Raji (cell line): ENCODE measurements around the gene FGGY.

Experiments used
- POLR2A ChIP-seq: IDR thresholded peaks from 2 replicates; pipeline ENCODE4 v1.6.1; 2011; ENCODE audit warnings: low read depth, low read length, control low read depth; ENCODE audit not compliant: insufficient read depth

The FGGY gene

DNA sequence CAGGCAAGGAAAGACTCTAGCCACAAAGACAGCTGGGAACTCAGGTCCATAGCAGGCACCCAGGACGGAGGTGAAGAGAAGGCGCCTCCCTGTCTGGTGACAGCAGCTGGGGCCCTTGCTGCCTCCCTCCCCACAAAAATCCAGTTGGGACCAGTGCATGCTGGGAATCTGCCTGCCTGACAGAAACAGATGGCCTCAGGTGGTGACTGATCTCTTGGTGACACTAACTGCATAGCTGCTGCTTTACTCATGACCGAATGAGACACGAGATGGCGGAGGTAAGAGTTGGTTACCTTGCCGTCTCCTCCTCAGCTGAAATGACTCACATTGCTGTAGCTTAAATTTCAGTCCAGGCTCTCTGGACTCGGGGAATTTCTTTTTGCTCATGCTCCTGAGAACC, 130.3 kb downstream of the FGGY start:
- no peak for TF ChIP-seq POLR2A

DNA sequence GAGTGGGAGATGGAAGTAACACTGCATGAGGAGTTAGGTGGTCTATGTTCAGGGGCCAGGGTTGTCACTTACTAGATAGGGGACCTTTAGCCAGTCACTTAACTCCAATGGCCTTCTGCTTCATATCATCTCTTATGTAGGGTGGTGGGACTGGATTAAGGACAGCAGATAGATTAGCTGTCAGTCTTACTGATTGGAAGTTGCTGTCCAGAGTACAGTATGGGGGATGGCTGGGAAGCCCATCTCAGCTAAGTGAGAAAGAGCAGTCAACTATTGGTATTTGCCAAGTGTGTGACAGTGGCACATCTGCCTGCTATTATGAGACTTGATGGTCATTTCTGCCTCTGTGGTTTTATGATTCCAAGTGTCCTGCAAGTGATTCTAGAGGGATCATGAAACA, 130.9 kb downstream of the FGGY start:
- no peak for TF ChIP-seq POLR2A

DNA sequence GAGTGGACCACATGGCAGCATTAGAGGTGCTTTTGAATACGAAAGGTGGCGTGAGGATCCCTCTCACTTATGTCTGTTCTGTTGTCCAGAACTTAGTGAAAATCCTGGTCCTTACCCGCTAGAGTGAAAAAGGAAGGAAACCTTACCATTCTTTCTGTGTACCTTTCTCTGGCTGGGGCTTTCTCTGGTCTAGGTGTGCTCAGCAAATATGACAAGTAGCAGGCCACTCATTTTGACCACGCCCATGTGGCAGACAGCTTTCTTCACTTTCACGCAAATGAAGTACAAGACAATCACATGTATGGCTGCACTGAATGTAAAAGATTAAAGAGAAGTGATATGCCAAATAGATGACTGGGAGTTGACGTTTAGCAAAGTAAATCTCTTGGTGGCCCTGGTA, 131.9 kb downstream of the FGGY start:
- no peak for TF ChIP-seq POLR2A

DNA sequence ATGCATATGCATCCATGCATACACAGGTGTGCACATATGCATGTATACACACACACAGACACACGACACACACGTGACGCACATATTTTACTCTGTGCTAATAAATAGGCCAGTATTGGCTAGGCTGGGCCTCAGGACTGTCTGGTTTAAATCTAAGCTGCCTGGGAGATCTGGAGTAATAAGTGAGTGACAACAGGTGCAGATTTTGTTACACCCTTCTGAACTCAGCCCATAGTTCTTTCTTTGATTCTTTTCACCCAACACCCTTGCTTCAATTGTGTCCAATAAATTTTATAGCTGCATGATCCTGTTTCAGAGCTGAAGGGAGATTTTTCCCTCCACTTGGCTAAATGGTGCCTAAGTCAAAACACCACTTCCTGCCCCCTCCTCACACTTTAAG, 132.8 kb downstream of the FGGY start:
- no peak for TF ChIP-seq POLR2A

DNA sequence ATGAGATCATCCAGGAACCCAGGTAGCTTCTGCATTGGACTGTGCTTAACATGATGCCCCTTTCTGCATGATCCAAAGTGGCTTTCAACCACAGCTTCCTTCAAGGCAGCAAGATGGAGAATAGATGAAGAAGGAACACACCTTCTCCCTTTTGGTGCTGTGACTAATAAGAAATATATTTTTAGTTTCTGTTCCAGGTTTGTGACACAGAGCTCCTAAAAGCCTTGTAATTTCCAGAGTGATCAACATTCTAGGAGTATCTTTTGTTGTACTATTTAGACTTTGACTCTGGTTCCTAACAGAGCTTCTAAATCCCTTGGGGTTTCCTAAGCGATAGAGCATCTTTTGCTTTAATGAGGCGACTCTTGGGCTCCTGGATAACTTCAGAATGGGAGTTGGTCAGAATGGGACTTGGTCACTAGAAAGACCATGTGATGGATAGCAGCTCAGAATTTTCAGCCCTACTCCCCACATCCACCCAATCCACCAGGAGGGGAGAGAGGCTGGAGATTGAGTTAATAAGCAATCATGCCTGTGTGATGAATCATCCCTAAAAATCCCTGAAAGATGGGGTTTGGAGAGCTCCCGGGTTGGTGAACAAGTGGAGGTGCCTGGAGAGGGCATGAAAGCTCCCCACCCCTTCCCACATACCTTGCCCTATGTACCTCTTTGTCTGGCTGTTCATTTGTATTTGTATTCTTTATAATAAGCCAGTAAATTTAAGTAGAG, 134.8 kb downstream of the FGGY start:
- TF ChIP-seq POLR2A, result no peak

DNA sequence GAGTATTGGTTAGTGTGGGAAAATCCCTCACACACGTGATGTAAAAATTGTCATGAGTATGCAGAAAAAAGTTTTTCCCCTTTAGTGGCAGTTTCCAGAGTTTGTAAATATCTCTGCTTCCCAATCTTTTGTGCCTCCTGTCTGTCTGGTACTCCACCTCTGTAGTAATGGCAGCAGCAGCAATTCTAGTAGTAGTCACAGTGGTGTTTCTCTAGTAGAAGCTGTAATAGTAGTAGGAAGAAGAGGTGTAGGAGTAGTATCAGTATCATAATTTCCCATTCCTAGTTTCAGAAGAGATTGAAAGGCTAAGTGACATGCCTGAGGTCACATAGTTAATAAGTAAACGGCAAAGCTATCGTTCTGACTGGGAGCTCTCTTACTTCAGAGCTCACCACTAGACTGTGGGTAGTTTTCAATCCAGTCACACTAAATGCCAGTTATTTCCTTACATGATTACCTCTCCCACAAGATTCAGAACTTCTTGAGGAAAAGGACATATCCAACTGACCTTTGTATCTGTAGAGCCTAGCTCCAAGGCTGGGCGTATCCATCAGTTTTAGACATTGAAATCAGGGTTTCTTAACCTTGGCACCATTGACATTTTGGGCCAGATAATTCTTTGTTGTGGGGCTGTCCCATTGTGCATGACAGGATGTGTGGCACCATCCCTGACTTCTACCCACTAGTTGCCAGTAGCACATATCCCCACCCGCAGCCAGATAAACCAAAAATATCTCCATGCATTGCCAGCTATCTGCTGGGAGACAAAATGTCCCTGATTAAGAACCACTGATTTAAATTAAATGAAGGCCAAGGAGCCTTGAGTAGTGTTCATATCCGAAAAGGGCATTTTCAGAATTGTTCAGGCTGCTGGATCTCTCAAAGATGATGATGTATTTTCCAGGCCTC, 135.9 kb downstream of the FGGY start:
- TF ChIP-seq POLR2A, result no peak

DNA sequence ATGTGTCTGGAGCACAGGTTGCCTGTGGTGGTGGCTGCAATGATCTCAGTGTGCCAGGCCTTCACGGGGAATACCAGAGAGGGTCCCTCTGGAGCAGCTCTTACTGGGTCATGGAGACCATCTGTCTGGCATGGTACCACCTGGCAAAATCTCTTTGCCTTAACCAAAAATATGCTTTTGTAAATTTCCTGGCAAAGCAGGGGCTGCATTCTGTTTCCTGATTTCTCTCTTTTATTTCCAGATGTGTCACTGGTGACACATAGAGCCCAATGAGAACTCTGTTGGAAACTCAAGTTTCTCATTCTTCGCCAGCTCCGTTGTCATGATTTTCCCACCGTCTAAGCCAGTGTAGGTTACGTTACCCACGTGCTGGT, 136.5 kb downstream of the FGGY start:
- TF ChIP-seq POLR2A, result no peak

DNA sequence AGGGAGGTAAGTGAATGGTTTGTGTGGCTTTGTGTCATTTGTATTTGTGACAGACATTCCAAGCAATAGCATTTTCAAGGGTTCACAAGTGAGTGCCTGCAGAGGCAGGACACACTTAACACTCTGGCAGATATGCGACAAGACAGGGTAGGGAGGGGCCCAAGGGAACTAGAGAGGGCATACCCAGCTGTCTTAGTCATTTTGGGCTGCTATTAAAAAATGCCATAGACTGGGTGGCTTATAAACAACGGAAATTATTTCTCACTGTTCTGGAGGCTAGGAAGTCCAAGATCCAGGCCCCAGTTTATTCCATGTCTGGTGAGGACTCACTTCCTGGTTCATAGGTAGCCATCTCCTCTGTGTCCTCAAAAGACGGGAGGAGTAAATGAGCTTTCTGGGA, 137.4 kb downstream of the FGGY start:
- no peak for TF ChIP-seq POLR2A

DNA sequence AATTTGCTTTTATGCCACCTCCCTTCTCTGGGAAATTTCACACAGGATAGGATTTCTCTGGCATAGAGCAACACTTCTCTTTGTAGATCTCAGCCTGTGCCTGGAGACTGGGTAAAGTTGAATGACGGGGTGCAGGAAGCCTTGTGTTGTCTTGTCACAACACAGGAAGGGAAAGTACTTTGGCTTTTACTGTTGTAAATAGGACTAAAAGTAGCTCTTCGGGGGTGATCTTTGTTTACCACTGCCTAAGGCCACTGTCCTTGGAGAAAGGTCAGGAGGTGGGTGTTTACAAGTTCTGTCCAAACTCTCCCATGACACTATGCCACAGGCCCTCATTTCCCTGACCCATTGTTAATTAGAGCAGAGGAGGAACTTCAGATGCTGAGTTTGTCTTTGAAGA, 139.7 kb downstream of the FGGY start:
- TF ChIP-seq POLR2A, result no peak

DNA sequence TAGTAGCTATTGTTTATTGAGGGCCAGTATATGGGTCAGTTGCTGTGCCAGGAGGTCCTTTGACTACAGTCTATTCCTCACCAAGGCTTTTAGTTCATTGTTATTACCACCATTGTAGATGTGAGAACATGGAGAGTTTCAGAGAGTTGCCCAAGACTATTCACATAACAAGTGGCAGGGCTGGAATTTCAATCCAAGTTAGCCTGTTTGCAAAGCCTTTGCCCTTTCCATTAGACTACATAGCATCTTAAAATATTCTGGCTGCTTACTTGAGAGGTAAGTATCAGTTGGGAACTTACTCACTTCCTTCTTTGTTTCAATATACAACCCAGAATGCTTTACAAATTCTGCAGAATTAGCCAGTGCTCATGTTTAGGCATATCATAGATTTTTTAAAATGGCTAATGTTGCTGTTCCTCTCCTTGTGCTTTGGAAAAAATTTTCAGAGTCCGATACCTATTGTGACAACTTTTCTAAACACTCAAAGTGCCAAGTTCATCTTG, 141.2 kb downstream of the FGGY start:
- TF ChIP-seq POLR2A, result no peak

DNA sequence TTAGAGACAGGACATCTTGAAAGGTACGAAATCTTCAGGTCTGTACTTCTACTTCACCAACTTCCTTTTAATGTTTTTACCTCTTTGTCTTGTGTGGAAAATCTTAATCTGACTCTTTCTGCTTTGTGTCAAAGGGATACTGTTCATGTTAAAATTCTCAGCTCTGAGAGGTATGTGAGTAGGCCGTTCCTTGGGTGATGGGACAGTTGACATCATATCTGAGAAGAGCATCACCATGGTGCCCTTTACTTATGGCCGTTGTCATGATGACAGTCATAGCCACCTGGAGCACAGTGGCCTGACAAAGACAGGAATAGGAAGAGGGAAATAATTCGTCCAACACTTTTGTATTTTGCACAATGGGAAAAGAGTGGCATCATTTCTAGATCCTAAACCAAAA, 145.6 kb downstream of the FGGY start:
- no peak for TF ChIP-seq POLR2A

DNA sequence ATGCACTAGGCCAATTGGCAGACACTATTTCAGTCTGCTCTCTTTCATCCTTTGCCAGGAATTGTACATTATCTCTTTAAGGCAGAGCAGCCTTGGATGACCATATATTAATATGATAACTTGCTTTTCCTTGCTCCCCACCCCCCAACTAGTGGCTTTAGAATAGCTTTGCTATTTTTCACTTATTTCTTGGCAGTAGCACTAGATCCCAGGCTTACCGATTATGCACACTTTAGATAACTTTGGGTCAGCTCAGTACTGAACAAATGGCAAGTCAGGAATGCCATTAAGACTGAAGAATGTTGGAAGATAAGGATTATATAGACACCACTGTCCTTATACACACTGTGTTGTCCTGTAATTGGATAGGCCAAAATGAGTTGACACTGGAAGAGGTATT, 146.4 kb downstream of the FGGY start:
- no peak for TF ChIP-seq POLR2A

DNA sequence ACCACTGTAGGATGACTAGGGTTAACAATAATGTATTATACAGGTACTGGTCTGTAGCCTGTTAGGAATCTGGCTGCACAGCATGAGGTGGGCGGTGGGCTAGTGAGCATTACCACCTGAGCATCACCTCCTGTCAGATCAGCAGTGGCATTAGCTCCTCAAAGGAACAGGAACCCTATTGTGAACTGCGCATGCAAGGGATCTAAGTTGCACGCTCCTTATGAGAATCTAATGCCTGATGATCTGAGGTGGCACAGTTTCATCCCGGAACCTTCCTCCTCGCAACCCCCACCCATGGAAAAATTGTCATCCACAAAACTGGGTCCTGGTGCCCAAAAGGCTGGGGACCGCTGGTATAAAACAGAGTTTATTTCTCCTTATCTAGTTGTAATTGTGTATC, 147.6 kb downstream of the FGGY start:
- no peak for TF ChIP-seq POLR2A

DNA sequence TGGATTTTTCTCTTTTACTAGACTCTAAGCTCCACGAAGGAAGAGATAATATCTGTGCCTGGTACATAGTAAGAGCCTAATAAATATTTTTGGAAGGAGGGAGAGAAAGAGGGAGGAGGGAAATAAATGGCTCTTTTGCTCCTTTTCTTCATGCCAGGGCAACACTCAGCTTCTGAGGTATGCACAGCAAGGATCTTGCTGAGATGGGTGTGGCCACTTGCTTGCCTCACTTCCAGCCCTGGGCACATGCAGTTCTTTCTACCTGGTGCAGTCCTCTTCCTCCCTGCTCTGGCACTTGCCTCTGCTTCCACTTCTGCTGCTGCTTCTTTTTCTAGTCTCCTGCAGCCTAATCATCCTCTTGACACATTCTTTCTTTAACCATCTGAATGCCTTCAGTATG, 148.1 kb downstream of the FGGY start:
- no peak for TF ChIP-seq POLR2A

DNA sequence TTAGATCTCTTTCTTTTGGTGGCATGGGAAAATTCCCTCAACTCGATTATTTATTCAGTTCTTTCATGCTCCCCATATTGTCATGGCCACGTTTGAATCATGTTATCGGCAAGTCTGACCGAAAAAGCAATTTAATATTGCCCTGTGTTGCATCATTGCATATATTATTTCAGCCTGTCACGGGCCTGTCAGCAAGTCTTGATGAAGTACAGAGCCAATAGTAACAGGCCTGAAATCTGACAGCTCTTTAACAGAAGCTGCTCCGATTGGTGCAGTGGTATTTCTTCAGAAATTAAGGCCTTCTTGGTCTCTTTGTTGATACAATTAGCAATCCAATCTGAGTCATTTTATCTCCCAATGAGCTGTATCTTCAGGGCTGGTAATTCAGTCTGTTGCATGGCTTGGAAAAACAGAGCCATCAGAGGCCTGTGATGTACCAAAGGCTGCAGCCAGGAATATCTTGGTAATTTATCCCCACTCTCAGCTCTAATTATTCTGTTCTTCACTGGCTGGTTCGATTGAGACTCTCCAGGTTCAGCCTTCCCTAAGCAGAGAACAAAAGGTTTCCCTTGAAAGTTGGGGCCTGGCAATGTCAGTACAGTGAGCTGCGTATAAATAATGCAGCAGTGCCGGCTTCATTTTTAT, 149.5 kb downstream of the FGGY start:
- no peak for TF ChIP-seq POLR2A

DNA sequence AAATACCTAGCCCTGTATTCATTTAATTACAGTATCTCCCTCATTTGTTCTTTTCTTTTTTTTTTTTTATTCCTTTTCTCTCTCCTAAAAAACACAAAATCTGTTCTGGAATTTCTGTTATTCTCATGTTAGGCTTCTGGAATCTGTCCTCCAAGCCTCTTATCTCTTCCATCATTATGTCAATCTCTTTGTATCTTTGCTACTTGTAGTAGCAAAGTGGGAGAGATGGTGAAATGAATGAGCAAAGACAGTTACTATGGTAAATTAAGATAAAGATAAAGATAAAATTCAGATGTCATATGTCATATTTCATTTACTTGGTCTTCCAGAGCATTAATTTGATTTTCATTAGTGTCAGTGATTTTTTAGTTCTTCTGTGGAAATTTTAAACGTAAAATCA, 155.1 kb downstream of the FGGY start:
- TF ChIP-seq POLR2A, result no peak
